ENCODE results near the gene CRYZL1.
A peak's percentile ranks its signal among the peaks of the same experiment; 100 is the strongest.
"Not testable (repeated sequence)": the region's sequence is repeated elsewhere in the genome, so short reads cannot be mapped to it uniquely, and the experiment has no call there.

The CRYZL1 gene

DNA sequence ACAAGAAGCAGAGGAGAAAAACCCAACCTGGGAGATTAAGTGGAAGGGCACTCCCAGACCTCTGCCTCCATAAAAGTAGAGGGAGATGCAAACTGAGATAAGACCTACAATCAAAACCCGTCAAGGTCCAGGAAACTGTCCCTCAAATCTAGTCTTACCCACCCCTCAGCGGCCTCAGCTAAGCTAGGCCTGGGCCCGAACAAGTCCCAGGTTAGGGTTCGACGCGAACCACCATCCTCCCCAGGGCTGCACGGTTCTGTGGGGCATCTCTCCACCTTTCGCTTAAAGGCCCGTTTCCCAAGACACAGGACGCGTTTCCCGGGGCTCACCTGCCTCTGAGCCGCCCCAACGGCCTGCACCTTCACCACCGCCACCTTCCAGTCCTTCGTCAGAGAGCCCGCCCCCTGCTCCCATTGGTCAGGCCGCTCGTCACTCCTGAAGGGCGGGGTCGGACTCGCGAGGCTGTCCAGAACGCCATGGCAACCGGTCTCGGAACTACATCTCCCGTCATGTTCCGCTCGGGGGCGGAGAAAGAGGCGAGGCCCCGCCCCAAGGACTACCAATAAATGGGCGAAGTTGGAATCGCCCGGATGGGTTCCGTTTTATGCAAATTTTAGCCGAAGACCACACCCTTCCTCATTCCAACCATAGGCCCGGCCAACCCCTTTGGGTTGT, at the start of gene CRYZL1:
TSS of gene CRYZL1 (minus strand) at position 390 of the 675 bp plus-strand sequence. CDS start 10,190 bp downstream, outside the sequence.
- DNase-seq (ENCODE audit: low read depth) = peak; percentile 100

DNA sequence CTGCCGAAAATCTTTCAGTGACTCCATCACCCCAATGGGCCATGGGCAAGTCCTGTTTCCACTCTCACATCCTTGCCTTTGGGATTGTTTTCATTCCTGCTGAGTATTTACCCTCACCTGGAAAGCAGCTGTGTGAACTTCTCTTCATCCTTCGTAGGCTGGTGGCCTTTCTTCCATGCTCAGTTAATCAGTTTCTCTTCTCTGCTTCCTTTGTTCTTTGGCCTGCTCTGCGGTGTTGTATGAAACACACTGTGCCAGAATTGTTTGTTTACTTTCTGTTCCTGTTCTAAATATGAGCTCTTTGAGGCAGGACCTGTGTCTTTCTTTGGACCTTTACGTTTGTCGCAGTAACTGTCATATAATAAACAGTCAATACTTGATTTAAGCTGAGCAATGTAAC, 49.3 kb upstream of the CRYZL1 start:
- no peak for DNase-seq (ENCODE audit: low read depth)

DNA sequence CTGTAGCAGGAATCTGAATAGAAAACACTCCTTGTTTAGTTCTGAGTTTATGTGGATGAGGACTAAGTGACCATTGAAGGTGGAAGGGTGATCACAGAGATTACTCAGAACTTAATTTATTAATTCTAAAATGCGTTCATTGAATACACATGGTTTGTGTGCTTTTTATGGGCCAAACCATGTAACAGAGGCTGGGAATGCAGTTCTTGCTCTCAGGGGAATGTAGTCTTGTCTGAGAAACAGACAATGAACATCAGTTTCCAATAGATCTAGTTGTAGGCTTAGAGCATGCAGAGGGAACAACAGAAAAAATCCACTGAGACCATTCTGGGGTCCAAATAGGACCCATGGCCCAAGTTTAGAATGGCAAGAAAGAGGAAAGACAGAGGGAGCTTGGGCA, 46.8 kb upstream of the CRYZL1 start:
- DNase-seq (ENCODE audit: low read depth) = no peak

DNA sequence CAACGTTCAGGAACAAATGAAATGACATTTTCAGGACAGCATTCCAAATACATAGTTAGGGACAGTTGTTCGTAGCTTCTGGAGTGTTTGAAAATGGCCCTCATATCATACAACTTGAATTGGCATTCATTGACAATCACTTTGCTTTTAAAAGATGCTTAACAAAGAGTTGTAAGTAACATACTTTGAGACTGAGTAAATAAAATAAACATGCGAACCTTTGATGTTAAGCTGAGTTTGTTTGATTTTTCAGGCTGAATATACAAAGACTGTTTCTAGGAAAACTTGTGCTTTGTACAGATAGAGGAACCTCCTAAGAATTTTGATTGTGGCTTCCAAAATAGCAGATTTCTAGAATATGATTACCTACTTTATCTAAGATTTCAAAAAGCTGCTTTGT, 46.1 kb upstream of the CRYZL1 start:
- no peak for DNase-seq (ENCODE audit: low read depth)

DNA sequence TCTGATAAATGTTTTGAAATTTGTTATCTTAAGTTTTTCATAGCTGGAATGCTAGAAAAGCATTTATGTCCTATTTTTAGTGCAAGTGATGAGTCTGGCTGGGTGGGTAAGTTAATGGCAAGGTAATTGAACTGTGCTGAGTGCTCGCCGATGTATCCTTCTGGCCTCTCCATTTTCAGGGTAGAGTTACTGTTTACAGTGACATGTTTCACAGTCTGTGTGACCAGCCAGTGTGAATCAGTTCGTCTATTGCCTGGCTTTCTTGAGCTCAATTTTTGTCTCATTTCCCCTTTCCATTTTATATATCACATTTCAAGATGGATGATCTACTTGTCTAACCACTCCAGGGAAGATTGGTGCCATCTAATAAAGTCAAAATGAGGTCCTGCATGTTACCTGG, 44.8 kb upstream of the CRYZL1 start:
- DNase-seq (ENCODE audit: low read depth) = no peak

DNA sequence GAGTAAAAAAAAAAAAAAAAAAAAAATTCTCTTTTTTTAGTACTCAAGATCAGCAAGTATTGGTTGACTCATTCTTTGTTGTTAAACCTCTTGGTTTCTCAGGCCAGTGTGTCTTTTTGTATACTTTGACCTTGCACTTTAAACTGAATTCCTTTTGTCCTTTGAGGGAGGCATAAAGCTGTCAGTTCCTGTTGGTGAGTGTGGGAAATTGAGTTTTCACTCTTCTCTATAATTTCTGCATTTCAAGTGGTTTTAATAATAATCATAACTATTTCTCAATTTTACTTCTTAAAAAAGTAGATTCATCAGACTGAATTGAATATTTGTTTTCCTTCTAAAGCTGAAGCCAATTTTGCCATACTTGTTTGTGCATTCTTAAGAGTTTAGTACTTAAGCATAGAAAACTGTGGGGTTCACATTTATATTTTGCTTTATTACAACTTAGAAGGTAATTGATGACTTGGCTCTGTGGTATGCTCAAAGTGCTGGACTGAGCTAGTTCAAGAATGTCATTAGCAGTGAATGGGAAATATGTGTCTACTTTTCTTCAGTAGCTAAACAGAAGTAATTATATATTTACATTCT, 44.2 kb upstream of the CRYZL1 start:
- DNase-seq (ENCODE audit: low read depth) = peak; percentile 78

DNA sequence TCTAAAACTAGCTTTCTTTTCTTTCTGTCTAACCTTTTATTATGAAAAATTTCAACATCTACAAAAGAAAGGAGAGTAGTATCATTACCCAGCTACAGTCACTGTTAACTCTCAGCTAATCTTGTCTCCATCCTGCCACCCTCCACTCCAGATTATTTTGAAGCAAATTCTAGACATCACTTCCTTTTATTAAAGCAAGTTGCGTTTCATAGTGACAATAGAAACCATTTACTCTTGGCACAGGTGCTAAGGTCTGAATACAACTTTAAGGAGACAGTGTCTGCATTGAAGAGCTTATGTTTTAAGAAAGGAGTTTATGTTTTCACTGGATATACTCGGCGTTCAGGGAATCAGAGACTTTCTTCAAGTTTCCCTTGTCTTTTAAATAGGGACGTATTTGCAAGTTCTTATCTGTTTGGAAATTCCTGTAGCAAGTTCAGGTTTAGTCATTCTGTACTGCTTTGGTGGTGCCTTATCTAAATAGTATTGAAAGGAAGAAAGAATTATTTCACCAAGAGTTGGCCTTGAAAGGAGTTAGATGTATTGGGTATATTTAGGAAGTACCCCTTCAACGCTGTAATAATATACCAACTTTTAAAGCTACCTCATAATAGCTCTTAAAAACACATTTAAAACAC, 43.5 kb upstream of the CRYZL1 start:
- no peak for DNase-seq (ENCODE audit: low read depth)

DNA sequence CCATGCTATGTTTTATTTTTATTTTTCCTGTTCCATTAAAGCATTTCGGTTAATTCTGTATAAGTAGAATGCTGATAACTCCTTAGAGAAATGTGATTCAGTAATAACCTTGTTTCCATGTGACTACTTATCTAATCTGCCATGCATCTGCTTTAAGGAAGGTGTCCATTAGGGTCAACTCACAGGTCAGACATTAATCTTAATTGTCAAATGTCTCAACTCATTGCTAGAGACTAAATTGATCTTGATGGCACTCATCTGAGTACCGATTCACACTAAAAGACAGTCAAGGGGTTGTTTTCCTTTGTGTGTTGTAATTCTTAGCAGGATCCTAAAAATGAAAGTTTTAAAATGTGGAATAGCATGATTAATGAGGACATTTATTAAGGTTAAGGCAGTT, 42.5 kb upstream of the CRYZL1 start:
- no peak for DNase-seq (ENCODE audit: low read depth)

DNA sequence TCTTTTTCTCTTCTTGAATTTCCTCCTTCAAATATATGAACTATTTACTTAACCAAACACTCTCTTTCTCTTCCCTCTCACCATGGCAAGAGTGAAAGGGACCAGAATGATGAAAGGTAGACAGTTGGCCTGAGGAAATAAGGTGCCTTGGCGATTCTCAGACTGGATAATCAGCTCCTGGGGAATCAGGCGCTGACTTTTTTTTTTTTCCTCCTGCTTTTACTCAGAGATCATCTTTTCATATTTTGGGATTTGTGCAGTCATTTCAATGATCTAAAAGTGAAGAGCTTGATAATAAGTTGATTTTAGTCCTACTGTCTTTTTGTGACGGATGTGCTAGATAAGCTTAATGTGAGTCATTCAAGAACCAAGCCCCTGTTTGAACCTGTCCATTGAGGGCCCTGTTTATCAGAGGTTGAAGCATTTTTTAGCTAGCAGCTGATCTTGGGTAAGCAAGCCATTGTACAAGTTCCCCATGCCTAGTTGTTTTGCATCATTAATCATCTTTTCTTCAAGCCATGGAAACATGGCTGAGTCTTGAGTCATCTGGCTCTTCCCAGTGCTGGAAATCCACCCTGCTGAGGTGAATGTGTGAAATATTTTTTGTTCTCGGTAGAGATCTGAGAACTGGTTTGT, 41.6 kb upstream of the CRYZL1 start:
- DNase-seq (ENCODE audit: low read depth) = peak; percentile 92

DNA sequence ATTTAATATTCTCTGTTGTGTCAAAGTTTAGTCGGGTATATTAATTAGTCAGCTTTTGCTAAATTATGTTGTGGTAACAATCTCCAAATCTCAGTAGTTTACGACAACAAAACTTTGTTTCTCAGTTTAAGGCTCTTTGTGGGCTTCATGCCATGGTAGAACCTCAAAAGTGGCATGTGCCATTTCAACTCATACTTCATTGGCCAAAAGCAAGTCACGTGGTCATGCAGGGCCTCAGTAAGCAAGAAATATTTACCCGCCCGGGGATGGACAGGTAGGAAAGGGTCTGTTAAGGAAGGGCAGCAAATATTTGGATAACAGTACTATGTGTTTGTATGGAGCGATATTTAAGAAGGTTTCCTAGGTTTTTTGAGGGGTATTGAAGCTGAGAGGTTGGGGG, 39.3 kb upstream of the CRYZL1 start:
- DNase-seq (ENCODE audit: low read depth) = no peak

DNA sequence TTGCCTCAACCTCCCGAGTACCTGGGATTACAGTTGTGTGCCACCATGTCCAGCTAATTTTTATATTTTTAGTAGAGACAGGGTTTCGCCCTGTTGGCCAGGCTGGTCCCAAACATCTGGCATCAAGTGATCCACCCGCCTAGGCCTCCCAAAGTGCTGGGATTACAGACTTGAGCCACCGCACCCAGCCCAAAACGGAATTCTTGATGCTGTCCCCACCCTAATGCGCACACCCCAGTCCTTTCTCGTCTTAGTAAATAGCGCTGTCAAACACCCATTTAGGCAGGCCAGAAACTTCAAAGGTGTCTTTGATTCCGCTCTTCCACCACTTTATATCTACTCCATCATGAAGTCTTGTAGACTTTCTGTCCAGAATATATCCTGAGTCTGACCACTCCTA, 35.9 kb upstream of the CRYZL1 start:
- DNase-seq (ENCODE audit: low read depth) = no peak

DNA sequence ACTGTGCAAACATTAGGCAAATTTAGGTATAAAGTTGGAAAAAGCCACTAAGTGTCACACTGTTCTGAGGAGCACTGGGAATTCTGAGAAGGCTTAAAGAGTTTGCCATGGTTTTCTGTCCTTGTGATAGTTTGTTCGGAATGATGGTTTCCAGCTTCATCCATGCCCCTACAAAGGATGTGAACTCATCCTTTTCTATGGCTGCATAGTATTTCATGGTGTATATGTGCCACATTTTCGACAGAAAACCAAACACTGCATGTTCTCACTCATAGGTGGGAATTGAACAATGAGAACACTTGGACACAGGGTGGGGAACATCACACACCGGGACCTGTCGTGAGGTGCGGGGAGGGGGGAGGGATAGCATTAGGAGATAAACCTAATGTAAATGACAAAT, 35.1 kb upstream of the CRYZL1 start:
- DNase-seq (ENCODE audit: low read depth) = not testable (repeated sequence)

DNA sequence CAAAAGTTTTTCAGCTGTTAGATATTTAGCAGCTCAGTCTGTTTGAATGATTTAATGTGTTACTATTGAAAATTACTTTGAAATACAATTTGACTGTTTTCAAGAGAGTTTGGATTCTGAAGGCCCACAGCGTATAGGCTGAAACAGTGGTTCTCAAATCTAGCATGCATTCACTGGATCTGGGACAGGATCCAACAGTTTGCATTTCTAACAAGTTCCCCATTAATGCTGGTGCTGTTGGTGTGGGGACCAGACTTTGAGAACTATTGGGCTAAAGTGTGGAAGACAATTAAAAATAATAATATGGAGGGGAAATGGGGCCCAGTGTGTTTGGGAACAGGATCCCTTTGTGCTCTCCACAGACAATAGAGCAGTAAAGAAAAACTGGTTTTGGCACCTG, 32.7 kb upstream of the CRYZL1 start:
- no peak for DNase-seq (ENCODE audit: low read depth)

DNA sequence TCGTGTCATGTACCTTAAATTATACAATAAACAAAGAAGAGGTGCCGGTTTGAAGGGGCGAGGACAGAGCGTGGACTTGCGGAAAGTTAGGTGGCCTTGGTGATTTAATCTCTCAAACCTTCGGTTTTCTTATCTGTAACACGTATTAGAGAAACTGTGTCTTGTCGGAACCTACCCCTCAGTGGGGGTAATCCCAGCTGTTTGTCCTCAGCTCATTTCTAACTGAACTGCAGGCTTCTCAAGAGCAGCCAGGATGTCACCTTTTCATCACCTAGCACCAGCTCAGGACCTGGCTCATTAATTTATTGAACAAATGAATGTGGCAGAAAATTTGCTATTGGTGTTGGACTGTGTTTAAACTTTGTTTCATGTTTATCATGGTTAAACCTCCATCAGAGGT, 31.9 kb upstream of the CRYZL1 start:
- DNase-seq (ENCODE audit: low read depth) = no peak

DNA sequence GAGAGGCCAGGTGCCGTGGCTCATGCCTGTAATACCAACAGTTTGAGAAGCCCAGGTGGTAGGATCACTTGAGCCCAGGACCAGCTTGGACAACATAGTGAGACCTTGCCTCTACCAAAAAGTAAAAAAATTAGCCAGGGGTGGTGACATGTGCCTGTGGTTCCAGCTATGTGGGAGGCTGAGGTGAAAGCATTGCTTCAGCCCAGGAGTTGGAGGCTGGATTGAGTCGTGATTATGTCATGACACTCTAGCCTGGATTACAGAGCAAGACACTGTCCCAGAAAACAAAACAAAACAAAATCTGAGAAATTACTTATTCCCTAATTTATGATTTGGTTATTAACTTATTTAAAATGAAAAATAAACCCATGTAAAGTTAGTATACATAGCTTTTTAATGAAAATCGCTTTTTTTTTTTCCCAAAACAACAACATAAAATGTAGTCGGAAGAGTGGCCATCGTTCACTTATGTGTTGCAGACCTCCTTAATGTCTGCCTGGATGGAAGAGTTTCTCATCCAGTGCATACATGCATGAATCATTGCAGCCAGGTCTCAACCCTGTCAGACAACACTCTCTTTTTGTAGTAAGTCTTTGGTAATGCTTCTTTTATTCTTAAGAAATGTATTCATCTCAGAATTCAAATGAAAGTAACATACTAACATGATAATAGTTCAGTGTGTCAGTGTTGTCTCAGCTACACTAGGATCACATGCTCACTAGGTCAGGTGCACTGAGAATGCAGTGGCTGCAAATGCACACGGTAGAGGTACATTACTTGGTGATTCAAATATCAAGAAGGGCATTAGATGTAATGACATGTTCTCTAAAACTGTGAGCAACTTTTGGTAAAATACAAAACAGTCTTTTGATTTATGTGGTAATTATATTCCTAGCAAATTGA, 28.8 kb upstream of the CRYZL1 start:
- DNase-seq (ENCODE audit: low read depth) = peak; percentile 37

DNA sequence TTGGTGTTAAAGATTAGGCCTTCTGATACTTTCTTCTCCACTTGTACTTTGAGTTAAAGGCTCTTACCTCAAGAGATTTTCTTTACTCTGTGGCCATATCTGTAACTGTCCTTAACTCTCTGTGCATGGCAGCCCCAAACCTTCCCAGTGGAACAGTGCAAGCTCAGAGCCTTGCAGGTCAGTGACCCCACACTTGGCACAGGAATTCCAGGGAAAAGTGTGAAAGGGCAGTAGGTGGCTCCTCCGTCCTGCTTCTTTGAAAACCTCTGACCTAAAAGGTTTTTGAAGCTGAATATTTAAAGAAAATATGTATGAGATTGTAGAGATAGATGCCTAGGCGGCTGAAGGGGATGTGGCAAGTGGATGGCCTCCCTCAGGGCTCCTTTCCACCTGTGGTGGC, 27.1 kb upstream of the CRYZL1 start:
- no peak for DNase-seq (ENCODE audit: low read depth)

DNA sequence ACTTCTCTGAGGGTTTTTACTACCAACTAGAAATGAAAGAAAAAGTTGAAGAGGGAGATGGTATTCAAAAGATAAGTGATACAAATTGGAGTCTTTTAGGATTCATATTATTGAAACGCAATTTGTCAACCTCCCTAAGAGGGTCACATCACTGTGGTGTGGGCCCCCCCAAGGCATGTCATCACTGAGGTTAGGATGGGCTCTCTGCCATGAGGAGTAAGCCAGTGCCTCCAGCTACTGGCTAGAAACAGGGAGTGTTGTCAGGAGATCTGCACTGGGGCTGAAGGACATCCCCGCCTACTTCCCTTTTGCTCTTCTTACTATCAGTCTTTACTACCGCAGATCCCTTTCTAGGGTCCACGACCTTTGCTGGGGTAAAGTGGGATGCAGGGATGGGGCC, 26.6 kb upstream of the CRYZL1 start:
- DNase-seq (ENCODE audit: low read depth) = peak; percentile 42

DNA sequence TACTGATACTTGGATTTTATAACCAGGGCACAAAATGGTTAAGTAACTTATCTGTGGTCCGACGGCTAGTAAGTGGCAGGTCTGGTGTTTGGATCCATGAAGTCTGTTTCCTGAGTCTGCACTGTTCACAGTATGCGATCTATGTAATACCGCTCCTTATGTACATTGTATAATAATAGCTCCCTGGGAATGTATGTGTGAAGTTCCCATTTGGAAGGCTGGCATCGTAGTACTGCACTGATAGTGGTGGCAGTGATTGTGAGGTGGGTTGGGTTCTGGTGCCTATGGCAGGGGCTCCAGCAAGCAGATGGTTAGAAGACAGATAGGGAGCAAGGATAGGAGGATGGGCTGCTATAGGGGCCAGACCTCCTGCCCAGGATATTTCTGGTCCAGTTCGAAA, 26.1 kb upstream of the CRYZL1 start:
- DNase-seq (ENCODE audit: low read depth) = no peak

DNA sequence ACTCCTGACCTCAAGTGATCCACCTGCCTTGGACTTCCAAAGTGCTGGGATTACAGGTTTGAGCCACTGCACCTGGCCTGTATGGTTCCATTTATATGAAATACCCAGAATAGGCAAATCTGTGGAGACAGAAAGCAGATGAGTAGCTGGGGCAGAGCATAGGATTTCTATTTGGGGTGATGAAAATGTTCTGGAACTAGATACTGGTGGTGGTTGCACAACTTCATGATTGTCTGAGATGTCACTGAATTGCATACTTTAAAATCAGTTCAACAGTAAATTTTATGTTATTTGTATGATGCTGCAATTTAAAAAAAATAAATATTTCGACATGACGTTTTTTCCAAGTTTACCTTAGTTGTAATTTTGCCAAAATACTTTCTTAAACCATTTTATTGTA, 24.6 kb upstream of the CRYZL1 start:
- DNase-seq (ENCODE audit: low read depth) = no peak

DNA sequence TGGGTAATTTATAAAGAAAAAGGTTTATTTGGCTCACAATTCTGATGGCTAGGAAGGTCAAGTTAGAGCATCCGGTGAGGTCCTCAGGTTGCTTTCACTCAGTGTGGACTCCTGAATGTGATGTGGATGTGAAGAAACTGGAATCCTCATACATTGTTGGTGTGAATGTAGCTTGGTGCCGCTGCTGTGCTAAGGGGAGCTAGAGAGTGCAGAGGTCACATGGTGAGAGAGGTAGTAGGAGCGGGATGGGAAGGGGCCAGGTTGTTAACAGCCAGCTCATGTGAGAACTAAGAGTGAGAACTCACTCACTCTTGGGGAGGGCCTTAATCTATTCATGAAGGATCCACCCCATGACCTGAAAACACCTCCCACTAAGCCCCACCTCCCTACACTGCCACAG, 22.6 kb upstream of the CRYZL1 start:
- no peak for DNase-seq (ENCODE audit: low read depth)

DNA sequence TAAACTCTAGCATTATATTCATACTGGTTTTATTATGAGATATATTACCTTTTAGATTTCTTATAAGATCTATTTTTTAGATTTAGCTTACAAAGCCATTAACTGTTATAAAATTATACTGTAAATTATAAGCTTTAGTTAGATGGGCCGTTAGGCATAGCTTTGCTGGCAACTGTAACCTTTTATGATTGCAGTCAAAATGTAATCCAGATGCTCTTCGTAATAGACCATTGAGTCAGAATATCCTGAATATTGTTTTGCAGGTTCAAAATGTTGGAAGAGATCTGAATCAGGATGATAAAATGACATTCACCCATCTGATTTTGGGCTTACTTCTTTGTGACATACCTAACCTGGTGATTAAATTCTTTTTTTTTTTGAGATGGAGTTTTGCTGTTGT, 21.7 kb upstream of the CRYZL1 start:
- DNase-seq (ENCODE audit: low read depth) = no peak

DNA sequence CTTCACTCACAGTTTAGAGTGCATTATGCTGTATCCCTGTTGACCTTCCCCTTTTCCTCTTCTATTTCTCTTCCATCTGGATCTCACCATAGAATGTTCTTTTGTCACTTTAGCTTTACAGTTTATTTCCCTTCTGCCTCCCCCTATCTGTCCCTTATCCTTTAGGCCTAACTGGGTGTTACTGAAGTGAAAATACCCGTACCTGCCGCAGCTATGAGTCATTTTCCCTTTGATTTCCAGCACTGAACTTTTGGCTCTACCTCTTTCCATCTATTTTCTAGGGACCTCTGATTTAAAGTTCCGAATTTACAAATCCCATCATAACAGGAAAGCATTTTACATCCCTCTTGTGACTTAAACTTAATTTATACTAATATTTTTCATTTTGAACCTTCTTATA, 20.5 kb upstream of the CRYZL1 start:
- DNase-seq (ENCODE audit: low read depth) = no peak
